ENCODE data around the gene KCNK13.

DNA sequence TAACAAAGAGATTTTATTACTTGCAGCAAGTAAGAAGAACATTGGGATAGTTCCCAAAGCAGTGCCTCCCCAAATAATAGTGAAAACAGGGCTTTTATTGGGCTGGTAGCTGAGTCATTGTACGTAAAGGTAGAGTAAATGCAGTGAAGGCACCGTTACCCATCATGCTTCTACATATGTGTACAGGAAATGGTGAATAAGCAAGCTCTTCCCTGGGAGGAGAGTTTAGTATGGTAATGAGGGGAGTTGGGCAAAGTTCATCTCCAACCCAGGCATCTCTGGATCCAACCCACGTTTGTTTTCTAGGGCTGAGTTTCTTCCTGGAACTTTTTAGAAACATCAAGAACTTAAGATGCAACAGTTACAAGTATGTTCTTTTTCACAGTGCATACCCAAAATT lies 56.2 kb downstream of the KCNK13 start:
- TF ChIP-seq, protein P1, sequence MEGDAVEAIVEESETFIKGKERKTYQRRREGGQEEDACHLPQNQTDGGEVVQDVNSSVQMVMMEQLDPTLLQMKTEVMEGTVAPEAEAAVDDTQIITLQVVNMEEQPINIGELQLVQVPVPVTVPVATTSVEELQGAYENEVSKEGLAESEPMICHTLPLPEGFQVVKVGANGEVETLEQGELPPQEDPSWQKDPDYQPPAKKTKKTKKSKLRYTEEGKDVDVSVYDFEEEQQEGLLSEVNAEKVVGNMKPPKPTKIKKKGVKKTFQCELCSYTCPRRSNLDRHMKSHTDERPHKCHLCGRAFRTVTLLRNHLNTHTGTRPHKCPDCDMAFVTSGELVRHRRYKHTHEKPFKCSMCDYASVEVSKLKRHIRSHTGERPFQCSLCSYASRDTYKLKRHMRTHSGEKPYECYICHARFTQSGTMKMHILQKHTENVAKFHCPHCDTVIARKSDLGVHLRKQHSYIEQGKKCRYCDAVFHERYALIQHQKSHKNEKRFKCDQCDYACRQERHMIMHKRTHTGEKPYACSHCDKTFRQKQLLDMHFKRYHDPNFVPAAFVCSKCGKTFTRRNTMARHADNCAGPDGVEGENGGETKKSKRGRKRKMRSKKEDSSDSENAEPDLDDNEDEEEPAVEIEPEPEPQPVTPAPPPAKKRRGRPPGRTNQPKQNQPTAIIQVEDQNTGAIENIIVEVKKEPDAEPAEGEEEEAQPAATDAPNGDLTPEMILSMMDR (conservative IDR thresholded peaks at IDR 0.05; ENCODE audit: low read depth, low read length) = no peak
- TF ChIP-seq SMC3 (IDR thresholded peaks at IDR 0.05; ENCODE audit: low read depth, low read length) (no peak), MAZ (IDR thresholded peaks at IDR 0.05; ENCODE audit: borderline replicate concordance, low read depth, low read length) (no peak), POLR2A (IDR thresholded peaks at IDR 0.05; ENCODE audit: low read depth, low read length) (no peak)
